ENCODE results near the gene PGM2L1.

The PGM2L1 gene

GRCh38 chr11:74339619-74340018, 58.6 kb downstream of the PGM2L1 start:
- no peak overlapping the region for H2AFZ ChIP-seq (ENCODE audit: low read length)
- peaks cover 47% of the 10 kb centered on the region; the same call in 1 of the 2 replicates for H3K36me3 ChIP-seq (ENCODE audit: insufficient read depth, low read length)
- no peaks in the 10 kb centered on the region for H3K9me3 ChIP-seq (ENCODE audit: insufficient read depth, low read depth, low read length)
- no peaks in the 10 kb centered on the region for H3K27me3 ChIP-seq (ENCODE audit: insufficient read depth, low read length, poor library complexity, severe bottlenecking)
- no peaks in the 10 kb centered on the region for H3K4me1 ChIP-seq (ENCODE audit: insufficient read depth, low read length, poor library complexity, severe bottlenecking)
- H3F3A ChIP-seq (ENCODE audit: low read depth), result no peaks in the 10 kb centered on the region
- TF ChIP-seq CTCF (conservative IDR thresholded peaks at IDR 0.05; ENCODE audit: low read length), result no peak
- no peak for TF ChIP-seq EZH2phosphoT487 (IDR thresholded peaks at IDR 0.05; ENCODE audit: borderline replicate concordance)
- H4K20me1 ChIP-seq (ENCODE audit: insufficient read depth, low read length, poor library complexity, severe bottlenecking), result no peaks in the 10 kb centered on the region
- H3K4me2 ChIP-seq (ENCODE audit: low read depth, low read length, poor library complexity, severe bottlenecking), result no peak overlapping the region
- no peak overlapping the region for H3K9ac ChIP-seq (ENCODE audit: low read depth, low read length, poor library complexity, severe bottlenecking)
- no peaks in the 10 kb centered on the region for H3K79me2 ChIP-seq (ENCODE audit: insufficient read depth, low read length)
- H3K4me3 ChIP-seq (ENCODE audit: low read length, poor library complexity, severe bottlenecking), result no peak overlapping the region
- no peaks in the 10 kb centered on the region for H3K9me2 ChIP-seq (replicated peaks; ENCODE audit: low read depth, low read length)

GRCh38 chr11:74338963-74339362, 59.3 kb downstream of the PGM2L1 start:
- H3K4me3 ChIP-seq (ENCODE audit: low read length, poor library complexity, severe bottlenecking), result no peak overlapping the region
- no peaks in the 10 kb centered on the region for H3K9me3 ChIP-seq (ENCODE audit: insufficient read depth, low read depth, low read length)
- H3K4me2 ChIP-seq (ENCODE audit: low read depth, low read length, poor library complexity, severe bottlenecking), result no peak overlapping the region
- H3K27me3 ChIP-seq (ENCODE audit: insufficient read depth, low read length, poor library complexity, severe bottlenecking), result no peaks in the 10 kb centered on the region
- no peak overlapping the region for H3K9ac ChIP-seq (ENCODE audit: low read depth, low read length, poor library complexity, severe bottlenecking)
- H3K4me1 ChIP-seq (ENCODE audit: insufficient read depth, low read length, poor library complexity, severe bottlenecking), result no peaks in the 10 kb centered on the region
- H3K36me3 ChIP-seq (ENCODE audit: insufficient read depth, low read length), result peaks cover 40% of the 10 kb centered on the region; the same call in 1 of the 2 replicates
- H4K20me1 ChIP-seq (ENCODE audit: insufficient read depth, low read length, poor library complexity, severe bottlenecking), result no peaks in the 10 kb centered on the region
- no peaks in the 10 kb centered on the region for H3K9me2 ChIP-seq (replicated peaks; ENCODE audit: low read depth, low read length)
- H3K79me2 ChIP-seq (ENCODE audit: insufficient read depth, low read length), result no peaks in the 10 kb centered on the region
- no peak overlapping the region for H2AFZ ChIP-seq (ENCODE audit: low read length)
- H3F3A ChIP-seq (ENCODE audit: low read depth), result no peaks in the 10 kb centered on the region
- TF ChIP-seq EZH2phosphoT487 (IDR thresholded peaks at IDR 0.05; ENCODE audit: borderline replicate concordance), result no peak
- TF ChIP-seq CTCF (conservative IDR thresholded peaks at IDR 0.05; ENCODE audit: low read length), result no peak

- H3K27me3 ChIP-seq (ENCODE audit: insufficient read depth, low read length, poor library complexity, severe bottlenecking), result no peaks in the 10 kb centered on the region
- no peaks in the 10 kb centered on the region for H3F3A ChIP-seq (ENCODE audit: low read depth)
- no peaks in the 10 kb centered on the region for H4K20me1 ChIP-seq (ENCODE audit: insufficient read depth, low read length, poor library complexity, severe bottlenecking)
- no peak overlapping the region for H3K4me3 ChIP-seq (ENCODE audit: low read length, poor library complexity, severe bottlenecking)
- H3K4me1 ChIP-seq (ENCODE audit: insufficient read depth, low read length, poor library complexity, severe bottlenecking), result peaks cover 10% of the 10 kb centered on the region
- H3K79me2 ChIP-seq (ENCODE audit: insufficient read depth, low read length), result no peaks in the 10 kb centered on the region
- no peaks in the 10 kb centered on the region for H3K9me2 ChIP-seq (replicated peaks; ENCODE audit: low read depth, low read length)
- H3K36me3 ChIP-seq (ENCODE audit: insufficient read depth, low read length), result peaks cover 20% of the 10 kb centered on the region; the same call in 1 of the 2 replicates
- TF ChIP-seq CTCF (conservative IDR thresholded peaks at IDR 0.05; ENCODE audit: low read length) (no peak), EZH2phosphoT487 (IDR thresholded peaks at IDR 0.05; ENCODE audit: borderline replicate concordance) (no peak)
- no peak overlapping the region for H3K4me2 ChIP-seq (ENCODE audit: low read depth, low read length, poor library complexity, severe bottlenecking)
- no peak overlapping the region for H3K9ac ChIP-seq (ENCODE audit: low read depth, low read length, poor library complexity, severe bottlenecking)
- no peak overlapping the region for H2AFZ ChIP-seq (ENCODE audit: low read length)
- H3K9me3 ChIP-seq (ENCODE audit: insufficient read depth, low read depth, low read length), result no peaks in the 10 kb centered on the region
Measured at GRCh38 chr11:74333193-74333592, 65.0 kb downstream of the PGM2L1 start.
